ENCODE results near the gene FAM53B. TPM values are rescaled to one million over a fixed set of nuclear protein-coding genes. Genes with fewer than 3 reads are reported as not detected.

FAM53B gene
- total RNA-seq, 1 donor from 2014 or later = 21.8 TPM

DNA sequence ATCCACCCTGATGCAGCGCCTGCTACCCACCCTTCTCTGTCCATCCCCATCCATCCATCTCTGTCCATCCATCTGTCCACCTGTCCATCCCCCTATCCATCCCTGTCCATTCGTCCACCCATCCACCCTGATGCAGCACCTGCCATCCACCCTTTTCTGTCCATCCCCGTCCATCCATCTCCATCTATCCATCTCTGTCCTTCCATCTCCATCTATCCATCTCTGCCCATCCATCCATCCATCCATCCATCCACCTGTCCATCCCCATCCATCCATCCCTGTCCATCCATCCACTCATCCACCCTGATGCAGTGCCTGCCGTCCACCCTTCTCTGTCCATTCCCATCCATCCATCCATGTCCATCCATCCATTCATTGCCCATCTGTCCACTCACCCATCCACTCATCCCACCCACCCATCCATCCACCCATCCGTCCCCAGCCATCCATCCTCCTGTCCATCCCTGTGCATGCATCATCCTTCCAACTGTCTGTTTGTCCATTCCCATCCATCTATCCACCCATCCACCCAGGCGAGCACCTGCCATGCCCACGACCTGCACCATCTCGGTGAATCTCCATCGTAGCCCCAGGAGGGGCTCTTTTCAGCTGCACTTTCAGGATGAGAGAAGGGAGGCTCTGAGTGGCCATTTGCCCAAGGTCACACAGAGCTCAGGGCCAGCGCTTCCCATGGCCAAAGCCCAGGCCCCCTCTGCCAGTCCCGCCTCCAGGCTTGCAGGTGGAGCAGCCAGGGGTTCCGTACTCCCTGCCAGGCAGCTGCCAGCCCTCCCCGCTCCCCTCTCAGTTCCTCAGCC lies 145.2 kb downstream of the FAM53B start:
- intact Hi-C loops (cut with micrococcal nuclease) = no loop called here

DNA sequence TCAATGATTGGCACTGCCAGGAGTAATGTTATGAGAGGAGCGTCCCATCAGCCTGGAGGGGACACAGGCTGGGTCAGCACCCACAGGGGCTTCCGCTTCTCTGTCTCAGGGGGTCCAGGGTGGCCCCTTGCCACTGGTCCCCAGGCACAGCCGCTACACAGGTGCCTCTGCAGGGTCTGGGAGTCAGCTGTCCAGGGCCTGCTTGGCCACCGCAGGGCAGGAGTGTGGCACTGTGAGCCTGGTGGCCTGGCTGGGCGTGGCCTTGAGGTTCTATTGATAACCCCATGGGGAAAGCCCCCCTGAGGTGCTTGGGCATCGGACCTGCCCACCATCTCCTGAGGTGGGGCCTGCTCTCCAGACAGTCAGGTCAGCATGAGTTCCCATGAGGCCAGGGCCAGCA lies 146.0 kb downstream of the FAM53B start:
- H3K27ac Mint-ChIP-seq = no peak overlapping the region

More for the DNA sequence above, 145.2 kb downstream of the FAM53B start:
- no peak overlapping the region for H3K4me3 Mint-ChIP-seq
- H3K27me3 Mint-ChIP-seq = no peaks in the 10 kb centered on the region
- DNase-seq = no peak
- H3K27ac Mint-ChIP-seq = no peak overlapping the region
- H3K36me3 Mint-ChIP-seq (ENCODE audit: low read depth) = no peaks in the 10 kb centered on the region
- no peaks in the 10 kb centered on the region for H3K4me1 Mint-ChIP-seq
- H3K9me3 Mint-ChIP-seq = no peaks in the 10 kb centered on the region

DNA sequence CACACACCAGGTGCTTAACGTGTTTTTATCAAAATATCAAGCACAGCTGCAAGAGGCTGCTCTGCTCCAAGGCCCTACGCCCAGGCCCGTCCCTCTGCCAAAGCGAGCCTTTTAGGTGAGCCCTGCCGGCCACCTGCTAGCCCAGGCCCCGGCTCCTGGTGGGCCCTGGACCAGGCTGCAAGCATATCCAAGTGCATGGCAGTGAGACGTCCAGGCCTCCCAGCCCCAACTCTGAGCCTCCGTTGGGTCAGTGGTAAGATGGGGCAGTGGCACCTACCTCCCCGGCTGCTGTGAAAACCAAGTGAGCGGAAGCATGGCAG lies 146.4 kb downstream of the FAM53B start:
- intact Hi-C loops (cut with micrococcal nuclease) = no loop called here
- Mint-ChIP-seq H3K27me3 (no peaks in the 10 kb centered on the region), H3K27ac (no peak overlapping the region), H3K4me3 (no peak overlapping the region), H3K9me3 (no peaks in the 10 kb centered on the region), H3K36me3 (ENCODE audit: low read depth) (no peaks in the 10 kb centered on the region), H3K4me1 (no peaks in the 10 kb centered on the region)
- DNase-seq = no peak

More for the DNA sequence above, 146.0 kb downstream of the FAM53B start:
- Mint-ChIP-seq H3K27me3 (no peaks in the 10 kb centered on the region), H3K36me3 (ENCODE audit: low read depth) (no peaks in the 10 kb centered on the region), H3K4me3 (no peak overlapping the region), H3K9me3 (no peaks in the 10 kb centered on the region), H3K4me1 (no peaks in the 10 kb centered on the region)
- intact Hi-C loops (cut with micrococcal nuclease) = no loop called here
- DNase-seq = no peak

DNA sequence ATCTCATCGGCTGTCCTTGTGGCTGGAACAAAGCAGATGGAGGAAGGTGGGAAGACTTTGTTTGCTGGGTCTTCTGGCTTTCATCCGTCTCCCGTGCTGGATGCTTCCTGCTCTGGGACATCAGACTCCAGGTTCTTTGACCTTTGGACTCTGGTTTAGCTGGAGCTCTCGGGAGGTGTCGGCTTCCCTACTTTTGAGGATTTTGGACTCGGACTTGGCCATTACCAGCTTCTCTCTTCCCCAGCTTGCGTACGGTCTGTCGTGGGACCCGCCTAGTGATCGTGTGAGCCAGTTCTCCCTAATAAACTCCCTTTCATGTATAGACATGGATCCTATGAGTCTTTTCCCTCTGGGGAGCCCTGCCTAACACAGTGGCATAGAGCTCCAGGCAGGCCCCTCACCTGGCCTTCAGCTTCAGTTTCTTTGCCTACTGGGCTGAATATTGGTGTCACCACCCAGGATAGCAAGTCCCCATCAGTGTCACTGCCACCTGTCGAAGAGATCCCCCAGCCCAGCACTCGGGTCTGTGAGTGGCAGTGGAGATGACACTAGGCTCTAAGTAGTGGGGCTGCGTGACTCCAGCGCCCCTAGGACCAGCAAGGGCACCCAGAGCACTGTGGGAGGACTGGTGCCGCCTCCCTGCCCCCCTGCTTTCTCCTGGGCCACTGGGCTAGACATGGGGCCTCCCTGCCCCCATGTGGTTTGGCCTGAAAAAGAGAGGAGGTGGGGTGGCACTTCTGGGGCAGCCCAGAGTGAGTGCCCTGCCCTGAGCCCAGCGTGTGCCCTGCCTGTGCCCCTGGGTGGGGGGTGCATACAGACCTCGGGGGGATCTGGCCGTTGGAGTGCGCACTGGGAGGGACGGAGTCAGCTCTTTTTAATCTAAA lies 147.0 kb downstream of the FAM53B start:
- Mint-ChIP-seq H3K4me3 (no peak overlapping the region), H3K4me1 (no peaks in the 10 kb centered on the region), H3K27ac (no peak overlapping the region), H3K27me3 (no peaks in the 10 kb centered on the region), H3K36me3 (ENCODE audit: low read depth) (no peaks in the 10 kb centered on the region), H3K9me3 (no peaks in the 10 kb centered on the region)
- intact Hi-C loops (cut with micrococcal nuclease) = no loop called here
- no peak for DNase-seq

DNA sequence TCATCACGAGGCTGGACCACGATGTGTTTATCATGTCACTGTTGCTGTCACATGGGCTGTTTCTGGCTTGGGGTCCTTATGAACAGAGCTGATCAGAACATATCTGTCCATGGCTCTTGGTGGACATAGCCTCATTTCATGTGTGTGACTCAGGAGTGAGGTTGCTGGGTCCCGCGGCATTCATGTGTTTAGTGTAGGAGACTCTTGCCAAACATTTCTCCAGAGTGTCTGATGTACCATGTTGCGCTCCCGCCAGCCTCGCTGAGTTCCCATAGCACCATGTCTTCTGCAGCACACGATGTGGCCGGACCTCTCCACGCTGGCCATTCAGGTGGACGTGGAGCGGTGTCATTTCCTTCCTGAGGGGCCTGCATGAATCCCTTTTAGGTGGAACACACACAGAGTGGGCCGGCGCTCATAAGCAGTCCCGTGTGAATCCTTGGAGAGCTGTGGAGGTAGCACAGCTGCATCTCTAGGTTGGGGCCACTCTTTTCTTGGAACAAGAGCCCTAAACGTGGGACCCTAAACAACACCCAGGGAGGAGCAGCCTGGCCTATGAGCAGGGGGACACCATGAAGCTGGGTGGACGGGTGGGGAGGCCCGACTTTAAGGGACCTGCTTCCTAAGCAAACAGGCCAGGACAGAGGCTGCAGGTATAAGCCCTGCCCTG lies 147.9 kb downstream of the FAM53B start:
- H3K27me3 Mint-ChIP-seq = no peaks in the 10 kb centered on the region
- H3K27ac Mint-ChIP-seq = no peak overlapping the region
- H3K36me3 Mint-ChIP-seq (ENCODE audit: low read depth) = no peaks in the 10 kb centered on the region
- H3K4me1 Mint-ChIP-seq = no peaks in the 10 kb centered on the region
- no peaks in the 10 kb centered on the region for H3K9me3 Mint-ChIP-seq
- no peak for DNase-seq
- intact Hi-C loops (cut with micrococcal nuclease) = no loop called here
- H3K4me3 Mint-ChIP-seq = no peak overlapping the region

DNA sequence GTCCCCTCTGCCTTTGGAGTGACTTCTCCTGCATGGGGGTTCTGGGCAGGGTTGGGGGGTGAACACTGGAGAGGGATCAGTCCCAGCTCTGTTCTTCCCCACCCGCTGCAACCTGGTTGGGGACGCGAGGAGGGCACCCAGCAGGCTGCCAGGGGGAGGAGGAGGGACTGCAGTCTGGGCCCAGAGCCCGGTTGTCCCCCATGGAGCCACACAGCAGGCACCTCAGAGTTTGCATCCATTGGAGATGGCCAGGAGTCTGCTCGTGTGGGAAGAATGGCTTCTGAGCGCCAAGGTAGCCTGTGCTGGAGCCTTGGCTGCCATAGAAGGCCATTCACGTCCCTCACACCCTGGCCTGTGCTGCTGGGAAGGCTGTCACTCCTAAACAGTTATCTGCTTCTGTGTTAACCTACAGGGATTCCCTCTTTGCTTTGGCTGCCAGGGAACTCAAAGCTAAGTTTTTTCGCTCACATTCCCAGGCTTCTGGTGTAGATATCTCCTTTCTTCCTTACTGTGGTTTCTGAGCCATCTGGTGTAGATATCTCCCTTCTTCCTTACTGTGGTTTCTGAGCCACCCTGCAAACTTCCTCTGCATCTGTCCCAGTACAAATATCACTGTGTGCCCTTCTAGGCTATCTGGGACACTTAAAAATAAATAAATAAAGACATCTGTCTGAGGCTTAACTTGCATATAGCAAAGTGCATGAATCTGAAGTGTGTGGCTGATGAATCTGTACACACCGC lies 148.9 kb downstream of the FAM53B start:
- H3K27me3 Mint-ChIP-seq = no peaks in the 10 kb centered on the region
- intact Hi-C loops (cut with micrococcal nuclease) = no loop called here
- no peaks in the 10 kb centered on the region for H3K9me3 Mint-ChIP-seq
- no peaks in the 10 kb centered on the region for H3K36me3 Mint-ChIP-seq (ENCODE audit: low read depth)
- H3K27ac Mint-ChIP-seq = no peak overlapping the region
- no peak overlapping the region for H3K4me3 Mint-ChIP-seq
- no peaks in the 10 kb centered on the region for H3K4me1 Mint-ChIP-seq
- DNase-seq = no peak

DNA sequence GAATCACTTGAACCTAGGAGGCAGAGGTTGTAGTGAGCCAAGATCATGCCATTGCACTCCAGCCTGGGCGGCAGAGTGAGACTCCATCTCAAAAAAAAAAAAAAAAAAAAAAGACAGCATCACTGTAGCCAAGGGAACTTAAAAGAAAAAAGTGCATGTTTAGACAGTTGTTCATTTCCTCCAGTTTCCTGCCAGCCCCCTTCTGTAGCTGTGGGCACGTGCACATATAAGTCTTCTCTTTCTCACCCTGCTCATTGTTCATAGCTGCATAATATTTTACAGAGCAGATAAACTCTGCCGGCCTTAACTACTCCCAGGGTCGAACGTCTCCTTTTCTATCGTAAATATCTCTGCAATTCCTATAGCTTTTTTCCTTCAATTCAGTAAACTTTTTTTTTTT lies 149.9 kb downstream of the FAM53B start:
- no peak for DNase-seq
- Mint-ChIP-seq H3K27ac (no peak overlapping the region), H3K4me1 (no peaks in the 10 kb centered on the region), H3K4me3 (no peak overlapping the region), H3K9me3 (no peaks in the 10 kb centered on the region), H3K36me3 (ENCODE audit: low read depth) (no peaks in the 10 kb centered on the region), H3K27me3 (no peaks in the 10 kb centered on the region)
- intact Hi-C loops (cut with micrococcal nuclease) = no loop called here

DNA sequence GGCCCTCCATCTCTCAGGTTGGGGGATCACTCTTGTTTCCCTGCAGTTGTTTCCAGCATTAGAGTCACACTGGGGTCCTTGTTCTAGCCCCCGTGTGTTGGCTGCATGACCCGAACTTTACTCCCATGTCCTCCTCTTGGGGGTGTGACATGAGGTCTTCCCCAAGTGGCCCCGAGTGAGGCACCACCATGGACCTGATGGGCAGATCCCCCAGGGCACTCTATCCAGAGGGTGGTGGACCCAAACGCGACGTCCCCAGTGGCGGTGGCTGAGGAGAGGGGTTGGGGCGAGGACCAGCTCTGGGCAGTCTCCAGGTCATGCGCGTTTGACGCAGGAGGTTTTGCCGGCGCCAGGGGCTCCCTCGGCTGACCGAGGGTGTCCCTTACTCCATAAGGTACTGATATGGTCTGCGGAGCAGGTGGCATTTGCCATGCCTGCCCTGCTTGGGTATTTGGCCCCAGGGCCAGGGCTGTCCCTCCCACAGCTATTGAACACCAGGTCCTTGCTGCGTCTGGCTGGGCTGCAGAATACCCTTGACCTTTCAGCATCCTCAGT lies 150.7 kb downstream of the FAM53B start:
- intact Hi-C loops (cut with micrococcal nuclease) = no loop called here
- H3K27me3 Mint-ChIP-seq = no peaks in the 10 kb centered on the region
- no peak for DNase-seq

DNA sequence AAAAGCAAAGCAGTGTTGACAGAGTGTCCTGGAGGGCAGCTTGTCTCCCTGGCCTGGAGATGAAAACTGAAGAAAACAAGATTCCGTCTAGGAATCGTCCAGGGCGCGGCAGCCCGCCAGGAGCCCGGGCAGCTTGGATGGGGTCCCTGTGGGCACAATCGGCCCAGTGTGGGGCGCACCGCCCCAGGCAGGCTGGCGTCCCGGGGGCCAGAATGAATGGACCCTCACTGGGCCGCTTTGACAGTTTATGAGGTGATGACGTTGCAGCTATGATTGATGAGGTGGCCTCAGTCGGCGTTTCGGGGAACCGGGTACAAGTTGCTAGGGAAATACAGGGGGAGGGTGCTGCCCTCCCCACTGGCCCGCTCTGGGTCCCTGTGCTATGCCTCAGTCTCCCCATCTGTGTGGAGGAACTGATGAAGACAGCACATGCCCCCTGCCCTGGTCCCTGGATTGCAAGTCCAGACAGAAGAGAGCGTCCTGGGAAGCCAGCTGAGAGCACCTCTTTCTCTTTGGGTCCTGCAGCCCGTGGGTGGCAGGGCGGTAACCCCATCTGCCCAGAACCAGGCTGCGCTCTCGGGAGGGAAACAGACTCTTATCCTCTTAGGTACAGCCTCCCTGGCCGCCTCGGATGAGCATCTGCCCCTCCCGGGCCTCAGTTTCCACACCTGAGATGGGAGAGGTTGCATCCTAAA lies 151.3 kb downstream of the FAM53B start:
- Mint-ChIP-seq H3K4me1 (no peaks in the 10 kb centered on the region), H3K9me3 (no peaks in the 10 kb centered on the region), H3K36me3 (ENCODE audit: low read depth) (no peaks in the 10 kb centered on the region), H3K4me3 (no peak overlapping the region), H3K27ac (no peak overlapping the region), H3K27me3 (no peaks in the 10 kb centered on the region)
- DNase-seq = no peak
- intact Hi-C loops (cut with micrococcal nuclease) = no loop called here

More for the DNA sequence above, 150.7 kb downstream of the FAM53B start:
- Mint-ChIP-seq H3K36me3 (ENCODE audit: low read depth) (no peaks in the 10 kb centered on the region), H3K4me1 (no peaks in the 10 kb centered on the region), H3K9me3 (no peaks in the 10 kb centered on the region), H3K27ac (no peak overlapping the region), H3K4me3 (no peak overlapping the region)

DNA sequence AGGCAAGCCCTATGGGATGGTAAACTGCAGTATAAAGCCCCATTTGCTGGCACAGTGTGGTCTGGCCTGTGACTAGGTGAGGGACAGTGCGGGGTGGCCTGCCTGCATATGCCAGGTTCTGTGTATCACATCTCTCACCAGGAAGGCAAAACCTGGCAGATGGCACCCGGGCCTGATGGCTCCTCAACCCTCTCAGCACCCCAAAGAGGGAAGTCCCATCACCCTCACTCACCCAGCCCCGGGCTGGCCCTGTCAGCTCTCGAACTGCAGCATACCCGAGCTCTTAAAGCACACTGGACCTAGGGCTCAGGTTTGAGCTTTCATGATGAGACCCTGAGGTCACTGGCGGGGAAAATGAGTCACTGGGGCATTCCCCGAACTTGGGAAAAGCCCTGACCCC lies 152.1 kb downstream of the FAM53B start:
- no peak for DNase-seq
- H3K4me3 Mint-ChIP-seq = no peak overlapping the region
- no peaks in the 10 kb centered on the region for H3K27me3 Mint-ChIP-seq
- no peaks in the 10 kb centered on the region for H3K36me3 Mint-ChIP-seq (ENCODE audit: low read depth)
- no peaks in the 10 kb centered on the region for H3K4me1 Mint-ChIP-seq
- intact Hi-C loops (cut with micrococcal nuclease) = no loop called here
- no peaks in the 10 kb centered on the region for H3K9me3 Mint-ChIP-seq
- no peak overlapping the region for H3K27ac Mint-ChIP-seq

DNA sequence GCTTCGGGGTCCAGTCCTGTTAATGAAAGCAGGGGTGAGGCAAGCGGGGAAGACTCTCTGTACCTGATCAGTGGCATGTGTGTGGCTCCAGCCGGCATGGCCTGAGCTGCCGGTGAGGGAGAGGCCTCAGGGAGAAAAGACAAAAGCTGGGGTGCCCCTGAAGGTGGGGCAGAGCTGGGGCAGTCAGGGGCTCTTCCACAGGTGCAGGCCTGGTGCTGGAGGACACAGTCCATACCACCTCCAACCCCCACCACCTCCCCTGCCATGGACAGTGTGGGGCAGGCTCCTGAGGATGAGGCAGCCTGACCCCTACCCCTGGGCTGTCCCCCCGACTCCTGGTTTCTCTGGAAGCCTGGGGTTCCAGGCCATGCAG lies 153.1 kb downstream of the FAM53B start:
- intact Hi-C loops (cut with micrococcal nuclease) = no loop called here

DNA sequence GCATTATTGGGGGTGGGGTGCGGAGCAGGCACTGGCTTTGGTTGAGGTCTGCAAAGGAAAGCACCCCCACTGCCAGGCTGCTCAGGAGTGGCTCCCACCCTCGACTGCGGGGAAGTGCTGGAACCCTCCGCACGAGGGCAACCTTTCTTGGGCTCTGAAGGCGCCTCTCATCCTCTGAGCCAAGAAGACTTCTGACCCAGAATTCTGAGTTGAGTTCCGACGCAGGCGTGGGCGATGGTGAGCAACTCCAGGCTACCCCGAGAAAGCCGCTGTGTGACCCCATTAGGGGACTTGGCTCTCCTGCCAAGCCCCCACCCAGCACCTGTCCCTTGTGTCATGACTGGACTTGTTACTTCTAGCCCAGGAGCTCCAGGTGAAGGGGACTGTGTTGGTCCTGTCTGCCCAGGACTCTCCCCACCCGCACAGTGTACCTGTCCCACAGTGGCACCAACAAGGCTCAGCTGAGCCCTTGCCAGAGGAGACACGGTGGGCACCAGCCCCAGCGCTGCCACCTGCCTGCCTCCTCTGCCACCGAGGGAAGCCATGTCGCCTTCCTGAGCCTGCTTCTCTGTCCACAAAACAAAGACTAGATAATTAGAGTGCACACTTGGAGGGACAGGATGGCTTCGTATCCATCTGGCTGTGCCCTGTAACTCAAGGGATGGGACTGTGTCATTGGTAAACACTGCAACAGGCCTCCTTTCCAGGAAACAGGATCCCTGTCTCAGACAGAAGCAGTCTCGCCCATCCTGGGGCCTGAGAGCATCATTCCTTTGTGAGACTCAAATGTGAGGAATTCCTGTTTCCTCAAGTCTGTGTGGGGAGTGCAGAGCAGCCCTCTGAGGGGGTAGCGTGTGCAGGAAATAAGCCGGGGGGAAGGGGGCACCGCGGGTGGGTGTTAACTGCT lies 153.7 kb downstream of the FAM53B start:
- H3K27ac Mint-ChIP-seq = peak overlapping the region; percentile 68
- H3K9me3 Mint-ChIP-seq = no peaks in the 10 kb centered on the region
- H3K27me3 Mint-ChIP-seq = peaks cover 3% of the 10 kb centered on the region
- DNase-seq = no peak
- H3K36me3 Mint-ChIP-seq (ENCODE audit: low read depth) = no peaks in the 10 kb centered on the region
- intact Hi-C loops (cut with micrococcal nuclease) = no loop called here
- H3K4me3 Mint-ChIP-seq = no peak overlapping the region
- no peaks in the 10 kb centered on the region for H3K4me1 Mint-ChIP-seq

More for the DNA sequence above, 153.1 kb downstream of the FAM53B start:
- H3K36me3 Mint-ChIP-seq (ENCODE audit: low read depth) = no peaks in the 10 kb centered on the region
- no peak overlapping the region for H3K4me3 Mint-ChIP-seq
- no peak for DNase-seq
- H3K27ac Mint-ChIP-seq = no peak overlapping the region
- peaks cover 3% of the 10 kb centered on the region for H3K27me3 Mint-ChIP-seq
- H3K4me1 Mint-ChIP-seq = no peaks in the 10 kb centered on the region
- no peaks in the 10 kb centered on the region for H3K9me3 Mint-ChIP-seq

Data from activated CD4-positive, alpha-beta T cell treated with anti-CD3 and anti-CD28 coated beads, Interleukin-2, amount 10 ng/mL, durations not matched to agents 24 days and 14 days (primary cell).